HG03558 (cell line): ENCODE data around the gene BAX.

Experiments used
- ATAC-seq: cut with Tn5 transposase; IDR thresholded peaks from one replicate; pipeline ENCODE4 v1.9.1; 2021; ENCODE audit warnings: moderate number of reproducible peaks; ENCODE audit not compliant: unreplicated experiment; ENCODE audit errors: extremely low read depth

Gene BAX

DNA sequence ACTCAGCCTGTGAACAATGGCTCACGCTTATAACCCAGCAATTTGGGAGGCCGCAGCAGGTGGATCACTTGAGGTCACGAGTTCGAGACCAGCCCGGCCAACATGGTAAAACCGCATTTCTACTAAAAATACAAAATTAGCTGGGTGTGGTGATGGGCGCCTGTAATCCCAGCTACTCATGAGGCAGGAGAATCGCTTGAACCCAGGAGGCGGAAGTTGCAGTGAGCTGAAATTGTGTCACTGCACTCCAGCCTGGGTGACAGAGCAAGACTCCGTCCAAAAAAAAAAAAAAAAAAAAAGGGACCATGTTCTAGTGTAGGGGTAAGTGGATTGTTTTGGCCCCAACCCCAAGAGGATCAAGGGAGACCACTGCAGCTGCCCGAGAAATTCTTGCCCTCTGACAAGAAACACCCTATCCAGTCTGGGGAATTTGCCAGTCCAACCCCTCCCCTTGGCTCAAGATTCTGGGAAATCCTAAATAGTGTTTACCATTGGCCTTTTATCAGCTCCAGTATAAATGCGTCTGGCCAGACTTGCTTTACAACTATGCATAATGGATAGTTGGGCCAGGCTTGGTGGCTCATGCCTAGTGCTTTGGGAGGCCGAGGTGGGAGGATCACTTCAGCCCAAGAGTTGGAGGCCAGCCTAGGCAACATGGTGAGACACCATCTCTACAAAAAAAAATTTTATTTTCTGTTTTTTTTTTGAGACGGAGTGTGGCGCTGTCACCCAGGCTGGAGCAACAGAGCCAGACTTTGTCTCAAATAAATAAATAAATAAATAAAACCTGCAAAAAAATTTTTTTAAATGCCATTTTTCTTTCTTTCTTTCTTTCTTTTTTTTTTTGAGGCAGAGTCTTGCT lies 26.3 kb upstream of the BAX start:
- ATAC-seq, result no peak

DNA sequence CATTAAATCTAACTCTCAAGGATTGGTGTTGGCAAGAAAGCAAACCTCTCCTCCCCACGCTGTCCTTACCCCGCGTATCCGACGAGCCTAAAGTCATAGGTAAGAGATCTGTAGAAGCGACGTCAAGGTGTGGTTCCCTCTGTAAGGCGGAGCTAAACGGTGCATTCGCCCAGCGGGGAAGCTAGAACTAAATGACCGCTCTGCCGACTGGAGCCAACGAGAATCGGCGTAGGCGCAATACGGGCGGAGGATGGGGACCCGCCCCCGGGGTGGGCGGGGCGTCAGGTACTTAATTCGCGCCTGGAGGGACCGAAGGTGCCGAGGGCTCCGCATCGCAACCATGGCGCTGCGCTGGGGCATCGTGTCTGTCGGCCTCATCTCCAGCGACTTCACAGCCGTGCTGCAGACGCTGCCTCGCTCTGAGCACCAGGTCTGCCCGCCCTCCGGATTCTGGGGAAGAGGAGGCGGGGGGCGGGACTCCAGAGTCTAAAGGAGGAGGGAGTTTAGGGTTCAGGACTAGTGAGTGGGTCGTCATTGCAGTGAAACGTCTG lies 21.2 kb upstream of the BAX start, which contains the start of gene DHDH:
TSS of gene DHDH (plus strand) at position 318 of the 551 bp plus-strand sequence. CDS start at position 341, 23 bp downstream.
- ATAC-seq, result no peak

DNA sequence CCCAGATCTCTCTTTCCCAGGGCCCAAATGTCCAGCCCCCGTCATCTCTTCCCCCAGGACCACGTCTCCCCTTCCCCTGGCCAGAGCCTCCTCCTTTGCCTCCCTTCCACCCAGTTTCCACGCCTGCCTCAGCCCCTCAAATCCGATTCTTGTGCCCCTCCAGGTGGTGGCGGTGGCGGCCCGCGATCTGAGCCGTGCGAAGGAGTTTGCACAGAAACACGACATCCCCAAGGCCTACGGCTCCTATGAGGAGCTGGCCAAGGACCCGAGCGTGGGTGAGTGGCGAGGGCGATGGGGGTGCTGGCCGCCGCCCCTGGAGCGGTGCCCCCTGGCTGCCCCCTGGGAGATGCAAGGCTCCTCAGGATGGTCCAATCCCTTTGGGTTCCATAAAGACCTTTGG lies 19.8 kb upstream of the BAX start:
- no peak for ATAC-seq

DNA sequence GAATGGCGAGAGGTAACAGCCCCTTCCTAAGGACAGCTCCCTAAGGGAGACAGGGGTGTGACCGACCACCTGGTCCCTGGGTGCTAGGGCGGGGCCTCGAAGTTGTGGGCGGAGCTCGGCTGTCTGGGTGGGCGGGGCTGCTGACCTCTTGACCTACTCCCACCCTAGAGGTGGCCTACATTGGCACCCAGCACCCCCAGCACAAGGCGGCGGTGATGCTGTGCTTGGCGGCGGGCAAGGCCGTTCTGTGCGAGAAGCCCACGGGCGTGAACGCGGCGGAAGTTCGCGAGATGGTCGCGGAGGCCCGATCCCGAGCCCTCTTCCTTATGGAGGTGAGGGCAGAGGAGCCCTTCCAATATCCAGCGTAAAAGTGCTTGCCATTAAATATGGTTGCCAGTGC lies 18.8 kb upstream of the BAX start:
- ATAC-seq, result no peak

DNA sequence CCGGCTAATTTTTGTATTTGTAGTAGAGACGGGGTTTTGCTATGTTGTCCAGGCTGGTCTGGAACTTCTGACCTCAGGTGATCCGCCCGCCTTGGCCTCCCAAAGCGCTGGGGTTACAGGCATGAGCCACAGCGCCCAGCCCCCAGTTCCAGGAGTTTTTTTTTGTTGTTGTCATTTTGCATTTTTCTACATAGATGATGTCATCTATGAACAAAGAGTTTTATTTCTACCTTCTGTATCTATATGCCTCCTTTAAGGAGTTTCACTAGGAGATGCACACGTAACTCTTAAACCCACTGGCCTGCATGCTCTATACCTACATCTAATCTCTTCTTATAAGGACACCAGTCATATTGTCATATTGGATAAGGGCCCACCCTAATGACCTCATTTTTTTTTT lies 16.4 kb upstream of the BAX start:
- ATAC-seq, result no peak

DNA sequence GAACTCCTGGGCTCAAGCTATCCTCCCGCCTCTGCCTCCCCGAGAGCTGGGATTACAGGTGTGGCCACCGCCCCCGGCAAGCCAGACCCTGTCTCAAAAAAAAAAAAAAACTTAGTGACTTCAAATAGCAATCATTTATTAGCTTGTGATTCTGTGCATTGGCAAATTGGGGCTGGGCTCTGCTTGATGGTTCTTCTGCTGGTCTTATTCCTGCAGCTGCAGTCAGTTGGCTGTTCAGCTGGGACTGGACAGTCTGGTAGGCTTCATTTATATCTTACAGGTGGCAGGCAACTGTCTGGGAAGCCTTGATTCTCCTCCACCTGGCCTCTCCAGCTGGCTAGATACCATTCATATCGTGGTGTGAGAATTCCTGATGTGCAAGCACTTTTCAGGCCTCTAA lies 13.8 kb upstream of the BAX start:
- no peak for ATAC-seq

DNA sequence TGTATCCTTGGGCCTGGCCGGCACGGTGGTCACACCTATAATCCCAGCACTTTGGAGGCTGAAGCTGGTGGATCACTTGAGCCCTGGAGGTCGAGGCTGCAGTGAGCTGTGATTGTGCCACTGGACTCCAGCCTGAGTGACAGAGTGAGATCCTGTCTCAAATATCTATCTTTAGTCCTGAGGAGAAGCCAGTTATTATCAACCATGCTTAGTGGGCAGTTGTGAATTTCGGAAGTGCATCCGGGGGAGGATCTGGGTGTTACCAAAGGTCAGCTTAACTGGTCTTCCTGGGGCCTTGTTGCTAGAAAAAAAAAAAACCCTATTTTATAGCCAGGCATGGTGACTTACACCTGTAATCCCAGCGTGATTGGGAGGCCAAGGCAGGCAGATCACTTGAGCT lies 11.6 kb upstream of the BAX start:
- no peak for ATAC-seq

DNA sequence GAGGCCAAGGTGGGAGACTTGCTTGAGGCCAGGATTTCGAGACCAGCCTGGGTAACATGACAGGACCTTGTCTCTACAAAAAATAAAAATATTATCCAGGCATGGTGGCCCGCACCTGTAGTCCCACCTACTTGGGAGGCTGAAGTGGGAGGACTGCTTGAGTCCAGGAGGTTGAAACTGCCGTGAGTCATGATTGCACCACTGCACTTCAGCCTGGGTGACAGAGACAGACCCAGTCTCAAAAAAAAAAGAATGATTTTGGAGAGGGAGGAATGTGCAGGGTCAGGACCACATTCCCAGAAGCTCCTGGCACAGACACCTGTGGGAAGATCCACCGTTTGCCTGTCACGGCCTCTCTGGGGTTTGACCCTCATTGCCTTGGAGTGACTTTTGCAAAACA lies 9.3 kb upstream of the BAX start:
- ATAC-seq, result no peak

DNA sequence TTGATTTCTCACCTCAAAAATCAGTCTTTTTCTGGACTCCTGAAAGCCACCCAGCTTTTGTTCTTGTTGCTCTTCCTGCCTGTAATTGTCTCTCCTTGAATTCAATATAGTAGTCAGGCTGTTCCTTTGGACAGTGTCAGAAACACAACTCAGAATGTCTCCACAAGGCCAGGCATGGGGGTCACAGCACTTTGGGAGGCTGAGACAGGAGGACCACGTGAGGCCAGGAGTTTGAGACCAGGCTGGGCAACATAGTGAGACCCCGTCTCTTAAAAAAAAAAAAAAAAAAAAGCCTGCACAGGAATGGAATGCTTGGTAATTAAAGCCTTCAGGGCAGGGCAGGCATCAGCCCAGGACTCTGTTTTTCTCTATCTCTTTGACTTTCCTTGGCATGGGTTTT lies 8.9 kb upstream of the BAX start:
- ATAC-seq, result no peak

DNA sequence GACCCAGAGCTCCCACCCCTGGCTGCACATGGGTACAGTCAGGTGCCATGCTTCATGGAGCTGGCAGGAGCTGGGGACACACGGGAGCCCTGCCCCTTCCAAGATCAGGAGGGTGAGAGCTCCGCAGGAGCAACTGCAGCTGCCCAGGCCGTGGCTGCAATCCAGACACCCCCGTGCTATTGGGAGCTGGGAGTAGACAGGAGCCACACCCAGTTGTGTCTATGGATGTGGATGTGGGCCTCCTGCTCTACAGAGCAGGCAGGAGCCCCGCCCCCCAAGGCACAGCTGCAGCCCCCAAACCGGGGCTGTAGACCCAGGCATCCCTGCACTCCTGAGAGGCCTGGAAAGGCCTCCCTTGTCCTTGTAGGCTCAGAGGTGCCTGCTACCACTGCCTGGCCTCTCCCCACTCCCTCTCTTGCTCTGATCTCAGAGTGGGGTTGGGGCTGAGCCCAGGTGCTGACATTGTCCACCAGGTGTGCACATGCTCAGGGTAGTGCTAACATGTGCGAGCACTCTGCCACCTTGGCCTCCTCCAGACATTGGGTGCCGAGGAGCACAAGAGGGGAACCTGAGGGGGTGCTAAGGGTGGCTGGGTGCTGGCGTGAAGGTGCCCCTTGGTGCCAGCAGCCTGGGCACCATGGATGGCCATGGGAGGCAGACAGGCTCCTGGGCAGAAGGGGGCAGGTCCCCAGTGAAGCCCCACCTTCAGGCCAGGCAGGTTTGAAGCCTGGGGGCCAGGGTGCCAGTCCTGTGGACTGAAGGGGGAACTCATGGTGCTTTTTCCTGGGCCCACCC lies 8.0 kb upstream of the BAX start:
- ATAC-seq, result no peak

DNA sequence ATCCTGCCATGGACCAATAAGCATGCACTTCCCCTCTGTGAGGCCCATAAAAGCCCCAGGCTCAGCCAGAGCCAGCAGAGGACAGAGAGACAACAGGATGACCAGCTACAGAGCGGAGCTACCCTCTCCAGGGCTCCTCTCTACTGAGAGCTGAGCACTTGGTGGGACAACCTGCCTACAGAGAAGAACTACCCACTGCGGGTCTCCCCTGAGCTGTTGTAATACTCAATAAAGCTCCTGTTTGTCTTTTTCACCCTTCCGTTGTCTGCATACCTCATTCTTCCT lies 7.5 kb upstream of the BAX start:
- ATAC-seq, result no peak

DNA sequence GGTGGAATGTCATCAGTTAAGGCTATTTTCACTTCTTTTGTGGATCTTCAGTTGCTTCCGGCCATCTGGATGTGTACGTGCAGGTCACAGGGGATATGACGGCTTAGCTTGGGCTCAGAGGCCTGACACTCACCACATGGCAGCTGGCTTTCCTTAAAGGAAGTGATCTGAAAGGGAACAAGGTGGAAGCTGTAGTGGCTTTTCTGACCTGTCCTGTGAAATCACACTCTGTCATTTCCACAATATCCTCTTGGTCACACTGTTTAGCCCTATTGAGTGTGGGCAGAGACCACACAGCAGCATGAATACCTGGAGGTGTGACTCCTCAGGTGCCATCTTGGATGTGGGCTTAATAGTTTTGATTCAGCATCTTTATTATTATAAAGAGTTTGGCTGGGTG lies 4.5 kb upstream of the BAX start:
- ATAC-seq, result no peak

DNA sequence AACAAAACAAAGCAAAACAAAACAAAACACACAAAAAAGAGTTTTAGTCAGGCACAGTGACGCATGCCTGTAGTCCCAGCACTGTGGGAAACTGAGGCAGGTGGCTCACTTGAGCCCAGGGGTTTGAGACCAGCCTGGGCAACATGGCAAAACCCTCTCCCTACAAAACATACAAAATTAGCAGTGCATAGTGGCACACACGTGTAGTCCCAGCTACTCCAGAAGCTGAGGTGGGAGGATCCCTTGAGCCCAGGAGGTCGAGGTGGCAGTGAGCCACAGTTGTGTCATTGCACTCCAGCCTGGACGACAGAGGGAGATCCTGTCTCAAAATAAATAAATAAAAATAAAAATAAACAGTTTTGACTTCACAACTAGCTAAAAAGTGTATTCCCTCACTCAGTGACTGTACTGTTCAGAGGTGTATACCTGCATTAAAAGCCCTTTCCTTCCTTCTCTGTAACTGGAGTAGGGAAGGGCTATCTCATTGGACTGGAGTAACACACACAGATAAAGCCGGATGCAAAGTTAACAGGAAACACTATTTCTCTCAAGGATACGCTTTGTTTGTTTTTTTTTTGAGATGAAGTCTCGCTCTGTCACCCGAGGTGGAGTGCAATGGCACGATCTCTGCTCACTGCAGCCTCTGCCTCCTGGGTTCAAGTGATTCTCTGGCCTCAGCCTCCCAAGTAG lies 3.7 kb upstream of the BAX start:
- ATAC-seq, result no peak

DNA sequence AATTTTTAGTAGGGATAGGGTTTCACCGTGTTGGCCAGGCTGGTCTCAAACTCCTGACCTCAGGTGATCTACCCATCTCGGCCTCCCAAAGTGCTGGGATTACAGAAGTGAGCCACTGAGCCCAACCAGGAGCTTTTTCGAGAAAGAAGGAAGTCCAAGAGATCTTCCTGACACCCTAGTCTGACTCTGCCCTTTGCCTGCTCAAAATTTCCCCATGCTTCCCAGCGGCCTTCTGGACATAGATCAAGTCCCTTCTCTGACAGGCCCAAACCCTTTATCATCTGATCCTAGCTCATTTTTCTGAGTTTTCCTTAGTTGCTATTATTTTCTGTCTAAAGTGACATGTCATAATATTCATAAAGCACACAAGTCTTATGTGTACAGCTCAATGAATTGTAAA lies 1.5 kb upstream of the BAX start:
- ATAC-seq, result no peak

DNA sequence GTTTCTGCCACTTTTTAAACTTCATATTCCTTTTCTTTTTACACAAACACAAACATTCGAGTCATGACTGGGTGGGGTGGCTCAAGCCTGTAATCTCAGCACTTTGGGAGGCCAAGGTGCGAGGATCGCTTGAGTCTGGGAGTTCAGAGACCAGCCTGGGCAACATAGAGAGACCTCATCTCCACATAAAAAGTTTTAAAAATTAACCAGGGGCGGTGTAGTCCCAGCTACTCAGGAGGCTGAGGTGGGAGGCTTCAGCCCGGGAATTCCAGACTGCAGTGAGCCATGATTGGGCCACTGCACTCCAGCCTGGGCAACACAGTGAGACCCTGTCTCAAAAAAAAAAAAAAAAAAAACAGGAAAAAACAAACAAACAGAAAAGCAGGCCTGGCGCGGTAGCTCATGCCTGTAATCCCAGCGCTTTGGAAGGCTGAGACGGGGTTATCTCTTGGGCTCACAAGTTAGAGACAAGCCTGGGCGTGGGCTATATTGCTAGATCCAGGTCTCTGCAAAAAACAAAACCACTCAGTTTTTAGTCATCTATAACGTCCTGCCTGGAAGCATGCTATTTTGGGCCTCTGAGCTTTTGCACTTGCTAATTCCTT lies 583 bp upstream of the BAX start:
- no peak for ATAC-seq

DNA sequence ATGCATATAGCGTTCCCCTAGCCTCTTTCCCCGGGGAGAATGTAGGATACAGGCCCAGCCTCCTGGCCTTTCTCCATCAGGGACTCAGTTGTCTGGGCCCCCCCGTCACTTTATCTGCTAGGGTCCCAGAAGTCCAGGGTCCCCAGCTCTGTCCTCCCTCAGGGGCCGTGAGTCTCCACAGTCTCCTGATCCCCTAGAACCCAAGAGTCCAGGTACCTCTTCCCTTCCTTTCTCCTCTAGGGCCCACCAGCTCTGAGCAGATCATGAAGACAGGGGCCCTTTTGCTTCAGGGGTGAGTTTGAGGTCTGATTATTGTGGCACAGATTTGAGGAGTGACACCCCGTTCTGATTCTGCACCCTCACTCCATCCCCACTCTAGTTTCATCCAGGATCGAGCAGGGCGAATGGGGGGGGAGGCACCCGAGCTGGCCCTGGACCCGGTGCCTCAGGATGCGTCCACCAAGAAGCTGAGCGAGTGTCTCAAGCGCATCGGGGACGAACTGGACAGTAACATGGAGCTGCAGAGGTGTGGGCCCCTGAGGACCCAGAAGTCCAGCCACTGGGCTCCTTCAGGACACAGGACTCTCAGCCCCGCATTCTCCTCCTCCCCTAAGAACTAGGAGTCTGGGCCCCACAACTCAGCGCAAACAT lies 758 bp downstream of the BAX start:
- ATAC-seq, result no peak

DNA sequence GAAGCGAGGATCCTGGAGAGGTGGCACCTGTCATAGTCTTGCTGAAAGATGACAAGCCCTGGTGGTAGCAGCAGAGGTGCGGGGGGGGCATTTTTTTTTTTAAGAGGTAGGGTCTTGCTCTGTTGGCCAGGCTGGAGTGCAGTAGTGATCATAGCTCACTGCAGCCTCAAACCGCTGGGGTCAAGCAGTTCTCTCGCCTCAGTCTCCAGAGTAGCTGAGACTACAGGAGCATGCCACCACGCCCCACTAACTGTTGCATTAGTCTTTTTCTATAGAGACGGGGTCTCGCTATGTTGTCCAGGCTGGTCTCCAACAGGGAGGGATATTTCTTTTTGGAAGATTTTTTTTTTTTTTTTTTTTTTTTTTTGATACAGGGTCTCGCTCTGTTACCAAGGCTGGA lies 3.3 kb downstream of the BAX start:
- ATAC-seq, result no peak

DNA sequence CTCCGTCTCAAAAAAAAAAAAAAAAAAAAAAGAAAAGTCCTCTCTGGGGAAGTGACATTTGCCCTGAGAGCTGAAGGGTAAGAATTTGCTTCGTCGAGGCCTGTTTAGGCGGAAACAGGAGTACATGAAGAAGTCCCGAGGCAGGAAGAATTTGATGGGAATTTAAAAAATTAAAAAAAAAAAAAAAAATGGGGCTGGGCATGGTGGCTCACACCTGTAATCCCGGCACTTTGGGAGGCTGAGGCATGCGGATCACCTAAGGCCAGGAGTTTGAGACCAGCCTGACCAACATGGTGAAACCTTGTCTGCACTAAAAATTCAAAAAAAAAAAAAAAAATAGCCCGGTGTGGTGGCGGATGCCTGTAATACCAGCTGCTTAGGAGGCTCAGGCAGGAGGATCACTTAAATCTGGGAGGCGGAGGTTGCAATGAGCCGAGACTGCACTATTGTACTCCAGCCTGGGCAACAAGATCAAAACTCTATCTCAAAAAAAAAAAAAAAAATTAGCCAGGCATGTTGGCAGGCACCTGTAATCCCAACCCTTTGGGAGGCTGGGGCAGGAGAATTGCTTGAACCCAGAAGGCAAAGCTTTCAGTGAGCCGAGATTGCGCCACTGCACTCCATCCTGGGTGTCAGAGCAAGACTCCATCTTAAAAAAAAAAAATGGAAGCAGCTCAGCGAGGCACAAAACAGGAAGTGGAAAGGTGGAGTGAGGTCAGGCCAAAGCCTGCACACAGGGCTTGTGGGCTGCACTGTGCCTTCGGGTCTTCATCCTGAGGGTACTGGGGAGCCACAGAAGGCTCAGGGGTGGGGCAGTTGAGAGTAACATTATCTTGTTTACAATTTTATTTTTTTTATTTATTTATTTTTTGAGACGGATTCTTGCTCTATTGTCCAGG lies 4.9 kb downstream of the BAX start:
- no peak for ATAC-seq

DNA sequence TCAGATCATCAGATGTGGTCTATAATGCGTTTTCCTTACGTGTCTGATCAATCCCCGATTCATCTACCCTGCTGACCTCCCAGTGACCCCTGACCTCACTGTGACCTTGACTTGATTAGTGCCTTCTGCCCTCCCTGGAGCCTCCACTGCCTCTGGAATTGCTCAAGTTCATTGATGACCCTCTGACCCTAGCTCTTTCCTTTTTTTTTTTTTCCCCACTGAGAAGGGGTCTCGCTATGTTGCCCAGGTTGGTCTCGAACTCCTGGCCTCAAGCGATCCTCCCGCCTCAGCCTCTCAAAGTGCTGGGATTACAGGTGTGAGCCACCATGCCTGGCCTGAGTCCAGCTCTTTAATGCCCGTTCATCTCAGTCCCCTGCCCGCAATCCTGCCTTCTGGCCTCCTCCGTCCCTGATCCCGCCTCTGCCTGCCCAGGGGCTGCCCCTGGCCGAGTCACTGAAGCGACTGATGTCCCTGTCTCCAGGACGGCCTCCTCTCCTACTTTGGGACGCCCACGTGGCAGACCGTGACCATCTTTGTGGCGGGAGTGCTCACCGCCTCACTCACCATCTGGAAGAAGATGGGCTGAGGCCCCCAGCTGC lies 6.5 kb downstream of the BAX start:
- ATAC-seq, result no peak
